OCI-LY1 (cell line): Measurements from ENCODE around the gene AGO1.

ENCODE experiments used
- H2AFZ ChIP-seq: fragments of 200-600 bp; sonication (generic), shearing (Covaris generic); 2 replicates; pipeline ENCODE4 v1.6.0; 2014; ENCODE audit warnings: antibody characterized with exemption, mild to moderate bottlenecking, low read length
- H3F3A ChIP-seq: fragments of 200-600 bp; sonication (generic), shearing (Covaris generic); 2 replicates; pipeline ENCODE4 v1.6.0; 2014; ENCODE audit warnings: mild to moderate bottlenecking, antibody characterized with exemption, low read length, moderate library complexity; ENCODE audit not compliant: insufficient read depth
- H3K27ac ChIP-seq: fragments of 200-600 bp; sonication (generic); 2 replicates; pipeline ENCODE4 v1.5.1; 2014; ENCODE audit warnings: low read length, mixed run types, mild to moderate bottlenecking, low read depth; ENCODE audit not compliant: poor library complexity, severe bottlenecking
- H3K27me3 ChIP-seq: fragments of 200-600 bp; sonication (generic); 2 replicates; pipeline ENCODE4 v1.6.0; 2014; ENCODE audit warnings: antibody characterized with exemption, mild to moderate bottlenecking, low read length, moderate library complexity; ENCODE audit not compliant: insufficient read depth
- H3K36me3 ChIP-seq: fragments of 200-600 bp; sonication (generic); 2 replicates; pipeline ENCODE4 v1.6.1; 2014; ENCODE audit warnings: mild to moderate bottlenecking, antibody characterized with exemption, low read length, moderate library complexity, mixed read lengths; ENCODE audit not compliant: insufficient read depth
- H3K4me1 ChIP-seq: fragments of 200-600 bp; sonication (generic); 2 replicates; pipeline ENCODE4 v1.5.1; 2014; ENCODE audit warnings: mild to moderate bottlenecking, low read length, moderate library complexity; ENCODE audit not compliant: insufficient read depth, severe bottlenecking
- H3K4me2 ChIP-seq: fragments of 200-600 bp; sonication (generic), shearing (Covaris generic); 2 replicates; pipeline ENCODE4 v1.6.1; 2014; ENCODE audit warnings: low read length
- H3K4me3 ChIP-seq: fragments of 200-600 bp; sonication (generic); 2 replicates; pipeline ENCODE4 v1.5.1; 2014; ENCODE audit warnings: low read length, low read depth, mild to moderate bottlenecking, mixed read lengths; ENCODE audit not compliant: poor library complexity, severe bottlenecking
- H3K79me2 ChIP-seq: fragments of 200-600 bp; shearing (Covaris generic); 2 replicates; pipeline ENCODE4 v1.6.1; 2016; ENCODE audit warnings: mixed run types, low read length, mixed read lengths; ENCODE audit not compliant: insufficient read depth
- H3K9ac ChIP-seq: fragments of 200-600 bp; sonication (generic), shearing (Covaris generic); 2 replicates; pipeline ENCODE4 v1.6.1; 2014; ENCODE audit warnings: mild to moderate bottlenecking, low read length, mixed read lengths
- H3K9me2 ChIP-seq: fragments of 200-600 bp; sonication (generic), shearing (Covaris generic); 2 replicates; pipeline ENCODE4 v1.6.1; 2014; ENCODE audit warnings: low read depth, mild to moderate bottlenecking, low read length, mixed read lengths
- H3K9me3 ChIP-seq: fragments of 200-600 bp; shearing (Covaris generic); 2 replicates; pipeline ENCODE4 v1.6.1; 2014; ENCODE audit warnings: low read length, mixed read lengths
- H4K20me1 ChIP-seq: fragments of 200-600 bp; sonication (generic), shearing (Covaris generic); 2 replicates; pipeline ENCODE4 v1.6.0; 2016; ENCODE audit warnings: mild to moderate bottlenecking, low read length; ENCODE audit not compliant: insufficient read depth
- EZH2 ChIP-seq: fragments of 200-600 bp; sonication (generic), shearing (Covaris generic); IDR thresholded peaks from 2 replicates; pipeline ENCODE4 v1.8.0; 2017; ENCODE audit warnings: borderline replicate concordance, mixed run types, mild to moderate bottlenecking, antibody characterized with exemption, low read length, moderate library complexity, mixed read lengths
- TF ChIP-seq, protein P1 (sequence below): fragments of 200-600 bp; sonication (generic), shearing (Covaris generic); IDR thresholded peaks from 2 replicates; pipeline ENCODE4 v1.5.1; 2017; ENCODE audit warnings: mild to moderate bottlenecking, antibody characterized with exemption, low read length, moderate library complexity, mixed read lengths

The AGO1 gene

DNA sequence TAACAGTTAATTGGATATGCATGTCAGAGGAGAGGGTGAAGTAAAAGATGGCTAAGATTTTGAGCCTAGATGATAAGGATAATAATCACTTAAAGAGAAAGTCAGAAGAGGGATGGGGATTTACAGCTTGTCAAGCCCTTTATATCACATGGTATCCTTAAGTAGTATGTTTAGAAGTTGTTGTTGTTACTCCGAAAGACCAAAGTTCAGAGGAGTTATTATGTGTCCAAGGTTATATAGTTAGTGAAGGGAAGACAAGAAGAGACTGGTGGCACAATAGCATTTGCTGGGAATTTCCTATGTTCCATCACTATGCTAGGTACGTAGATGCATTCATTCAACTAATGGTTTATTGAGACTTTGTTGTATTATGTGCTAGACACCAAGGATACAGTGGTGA, 30.8 kb upstream of the AGO1 start:
- H2AFZ ChIP-seq = no peak overlapping the region
- H3K4me2 ChIP-seq = no peak overlapping the region
- no peak overlapping the region for H3K9ac ChIP-seq
- peaks cover 5% of the 10 kb centered on the region; the same call in 1 of the 2 replicates for H3K36me3 ChIP-seq
- H3K27ac ChIP-seq = no peak overlapping the region
- H3K9me3 ChIP-seq = no peaks in the 10 kb centered on the region
- H4K20me1 ChIP-seq = no peaks in the 10 kb centered on the region
- no peaks in the 10 kb centered on the region for H3K79me2 ChIP-seq
- H3K9me2 ChIP-seq = no peaks in the 10 kb centered on the region
- H3F3A ChIP-seq = no peaks in the 10 kb centered on the region
- no peak overlapping the region for H3K4me3 ChIP-seq
- no peaks in the 10 kb centered on the region for H3K4me1 ChIP-seq
- H3K27me3 ChIP-seq = no peaks in the 10 kb centered on the region
- TF ChIP-seq, protein P1, sequence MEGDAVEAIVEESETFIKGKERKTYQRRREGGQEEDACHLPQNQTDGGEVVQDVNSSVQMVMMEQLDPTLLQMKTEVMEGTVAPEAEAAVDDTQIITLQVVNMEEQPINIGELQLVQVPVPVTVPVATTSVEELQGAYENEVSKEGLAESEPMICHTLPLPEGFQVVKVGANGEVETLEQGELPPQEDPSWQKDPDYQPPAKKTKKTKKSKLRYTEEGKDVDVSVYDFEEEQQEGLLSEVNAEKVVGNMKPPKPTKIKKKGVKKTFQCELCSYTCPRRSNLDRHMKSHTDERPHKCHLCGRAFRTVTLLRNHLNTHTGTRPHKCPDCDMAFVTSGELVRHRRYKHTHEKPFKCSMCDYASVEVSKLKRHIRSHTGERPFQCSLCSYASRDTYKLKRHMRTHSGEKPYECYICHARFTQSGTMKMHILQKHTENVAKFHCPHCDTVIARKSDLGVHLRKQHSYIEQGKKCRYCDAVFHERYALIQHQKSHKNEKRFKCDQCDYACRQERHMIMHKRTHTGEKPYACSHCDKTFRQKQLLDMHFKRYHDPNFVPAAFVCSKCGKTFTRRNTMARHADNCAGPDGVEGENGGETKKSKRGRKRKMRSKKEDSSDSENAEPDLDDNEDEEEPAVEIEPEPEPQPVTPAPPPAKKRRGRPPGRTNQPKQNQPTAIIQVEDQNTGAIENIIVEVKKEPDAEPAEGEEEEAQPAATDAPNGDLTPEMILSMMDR = no peak
- no peak for TF ChIP-seq EZH2

DNA sequence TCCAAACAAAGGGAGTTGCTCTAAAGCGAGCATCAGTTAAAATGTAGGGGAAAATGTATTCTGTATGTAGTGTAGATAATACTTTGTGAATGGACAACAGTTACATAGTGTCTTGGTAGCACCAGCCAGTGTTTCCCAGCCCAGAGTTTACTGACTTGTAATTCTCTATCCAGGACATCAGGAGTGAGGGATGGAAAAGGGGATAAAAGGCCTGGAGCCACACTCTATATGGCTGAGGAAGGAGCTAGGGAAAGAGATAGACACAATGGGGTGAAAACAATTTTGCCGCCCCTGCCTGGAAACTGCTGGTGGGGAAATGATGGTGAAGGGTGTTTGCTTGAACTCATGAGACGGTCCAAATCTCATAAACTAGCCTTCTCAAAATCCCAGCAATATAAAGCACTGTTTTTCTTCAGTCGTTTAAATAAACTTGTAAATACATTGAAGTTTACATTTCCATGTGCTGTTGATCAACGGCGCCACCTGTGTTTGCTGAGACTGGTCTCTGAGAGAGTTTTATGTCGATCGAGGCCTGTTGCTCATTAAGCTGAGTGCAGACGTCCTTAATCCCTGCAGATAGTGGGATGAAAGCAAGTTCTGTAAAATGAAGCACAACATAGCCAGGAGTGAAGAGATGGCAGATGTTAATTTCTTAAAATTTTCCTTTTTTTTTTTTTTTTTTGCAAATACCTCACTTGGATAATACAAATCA, 27.9 kb upstream of the AGO1 start:
- Histone ChIP-seq H3K4me2 (no peak overlapping the region), H4K20me1 (no peaks in the 10 kb centered on the region), H3K9me3 (no peaks in the 10 kb centered on the region), H3K9ac (no peak overlapping the region), H3K27me3 (no peaks in the 10 kb centered on the region), H3K27ac (no peak overlapping the region), H3K79me2 (no peaks in the 10 kb centered on the region), H3K4me1 (no peaks in the 10 kb centered on the region), H3K9me2 (no peaks in the 10 kb centered on the region), H2AFZ (no peak overlapping the region), H3K36me3 (peaks cover 5% of the 10 kb centered on the region; the same call in 1 of the 2 replicates), H3K4me3 (no peak overlapping the region), H3F3A (no peaks in the 10 kb centered on the region)
- no peak for TF ChIP-seq EZH2
- TF ChIP-seq, protein P1 = peak; percentile 13; the same call in 1 of the 2 replicates

DNA sequence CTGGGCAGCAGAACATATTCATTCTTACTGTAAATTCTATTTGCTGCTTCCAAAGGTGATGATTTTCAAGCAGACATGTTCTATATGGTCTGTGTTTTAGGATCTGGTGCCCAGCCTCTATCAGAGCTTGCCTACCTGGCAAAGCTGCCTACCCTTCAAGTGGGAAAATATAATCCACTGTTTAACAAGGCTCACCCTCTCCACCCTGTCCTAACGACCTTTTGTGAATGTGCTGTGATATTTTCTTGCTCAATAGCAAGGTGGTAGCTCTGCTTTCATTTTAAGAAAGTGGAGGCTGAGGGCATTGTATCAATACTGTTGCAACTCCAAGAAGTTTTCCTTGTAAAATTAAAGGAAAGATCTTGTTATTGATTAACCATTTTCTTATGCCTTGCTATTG, 26.0 kb upstream of the AGO1 start:
- Histone ChIP-seq H3K36me3 (no peaks in the 10 kb centered on the region), H3K4me1 (no peaks in the 10 kb centered on the region), H3K27me3 (no peaks in the 10 kb centered on the region), H3K9me2 (no peaks in the 10 kb centered on the region), H2AFZ (no peak overlapping the region), H3K27ac (no peak overlapping the region), H3K9ac (no peak overlapping the region), H3K9me3 (no peaks in the 10 kb centered on the region), H4K20me1 (no peaks in the 10 kb centered on the region), H3K79me2 (no peaks in the 10 kb centered on the region), H3K4me2 (no peak overlapping the region), H3K4me3 (no peak overlapping the region), H3F3A (no peaks in the 10 kb centered on the region)
- TF ChIP-seq EZH2 = no peak
- TF ChIP-seq, protein P1 = no peak
